Inferior parietal cortex (tissue), 1 donor: ENCODE data around the gene EPN2.
A peak's percentile ranks its signal among the peaks of the same experiment; 100 is the strongest.

ENCODE experiments used
- DNase-seq: peaks from one replicate; pipeline ENCODE4 v3.0.0-alpha.2; 2016; ENCODE audit errors: extremely low spot score

EPN2 gene

GRCh38 chr17:19381741-19382444 lies 144.7 kb downstream of the EPN2 start:
- no peak for DNase-seq

GRCh38 chr17:19382531-19383444 lies 145.6 kb downstream of the EPN2 start:
- no peak for DNase-seq

GRCh38 chr17:19383681-19384470 lies 146.7 kb downstream of the EPN2 start:
- DNase-seq, result no peak

GRCh38 chr17:19384723-19385391 lies 147.7 kb downstream of the EPN2 start:
- DNase-seq, result peak; percentile 83

- DNase-seq, result no peak
Measured at GRCh38 chr17:19385521-19385983, 148.4 kb downstream of the EPN2 start.
